HepG2 (cell line): ENCODE measurements around the gene GCN1. TPM values are rescaled to one million over a fixed set of nuclear protein-coding genes. Genes with fewer than 3 reads are reported as not detected.

Source experiments
- ATAC-seq: fragments of 200-7000 bp; cut with Tn5 transposase; 3 replicates; pipeline ENCODE4 v1.9.1; 2020; ENCODE audit warnings: mild to moderate bottlenecking, moderate library complexity
- BruUV-seq: library from RNA; stranded (reverse); fragments of 400-500 nt; replicated peaks from 2 replicates; lab custom pipeline; 2021; lab: Mats Ljungman, UMichigan
- CTCF ChIA-PET: fragments of 300-600 bp; formaldehyde crosslinking; extraction: SDS; loops from one replicate; lab custom pipeline; 2021; ENCODE audit warnings: low total read pairs, inconsistent platforms, low intra/inter-chr PET ratio; lab: Yijun Ruan, JAX
- POLR2A ChIA-PET: fragments of 350-600 bp; sonication (Branson Sonifier 250); formaldehyde crosslinking; loops from one replicate; lab custom pipeline; 2020; ENCODE audit warnings: antibody characterized with exemption, inconsistent platforms; lab: Yijun Ruan, JAX
- DNase-seq: peaks from one replicate; pipeline ENCODE4 v3.0.0-alpha.2; 2015; ENCODE audit warnings: low spot score
- FAIRE-seq: peaks from 3 replicates; lab custom pipeline; 2011; peaks lifted over from hg19 to GRCh38; lab: Jason Lieb, UNC
- H2AFZ ChIP-seq: one replicate; pipeline ENCODE4 v1.6.1; 2011; ENCODE audit warnings: low read length, inconsistent platforms
- H3K27ac ChIP-seq: fragments of 300-600 bp; 3 replicates; pipeline ENCODE4 v1.8.0; 2011; ENCODE audit warnings: mixed run types, mild to moderate bottlenecking, mixed read lengths, low read length, inconsistent platforms; ENCODE audit not compliant: insufficient read depth; ENCODE audit errors: extremely low read length
- H3K27me3 ChIP-seq, 2 experiments: fragments of 200-600 bp in 1 of 2; 2 replicates in 1 of 2; 3 replicates in 1 of 2; pipeline versions ENCODE4 v1.6.0 to v1.8.0; 2011; ENCODE audit warnings: low read length in 2 of 2, mild to moderate bottlenecking in 2 of 2, moderate library complexity in 2 of 2, inconsistent platforms in 1 of 2; ENCODE audit not compliant: insufficient read depth in 2 of 2, control insufficient read depth in 1 of 2
- H3K36me3 ChIP-seq, 2 experiments: fragments of 200-600 bp in 1 of 2; replicated peaks in 1 of 2; 2 replicates in 1 of 2; 3 replicates in 1 of 2; pipeline versions ENCODE4 v1.5.1 to v1.8.0; 2011; ENCODE audit warnings: low read length in 2 of 2, inconsistent platforms in 1 of 2; ENCODE audit not compliant: insufficient read depth in 2 of 2, control insufficient read depth in 1 of 2
- H3K4me1 ChIP-seq: 2 replicates; pipeline ENCODE4 v1.5.1; 2012; ENCODE audit warnings: low read length, inconsistent platforms; ENCODE audit not compliant: insufficient read depth
- H3K4me2 ChIP-seq: 2 replicates; pipeline ENCODE4 v1.6.0; 2011; ENCODE audit warnings: low read depth, low read length, inconsistent platforms
- H3K4me3 ChIP-seq, 3 experiments: fragments of 200-600 bp in 1 of 3; sonication (generic), shearing (Covaris generic) in 1 of 3; replicated peaks in 1 of 3; 2 replicates each; pipeline ENCODE4 v1.5.1; 2011 to 2016; ENCODE audit warnings: low read length in 3 of 3, inconsistent platforms in 2 of 3, low read depth in 2 of 3, mild to moderate bottlenecking in 2 of 3, control low read depth in 1 of 3, mixed read lengths in 1 of 3; ENCODE audit not compliant: insufficient read depth in 1 of 3
- H3K79me2 ChIP-seq: one replicate; pipeline ENCODE4 v1.6.1; 2011; ENCODE audit warnings: low read length, inconsistent platforms; ENCODE audit not compliant: insufficient read depth
- H3K9ac ChIP-seq: 2 replicates; pipeline ENCODE4 v1.6.0; 2011; ENCODE audit warnings: mild to moderate bottlenecking, low read depth, low read length, inconsistent platforms; ENCODE audit not compliant: insufficient read depth
- H3K9me3 ChIP-seq: 2 replicates; pipeline ENCODE4 v1.5.1; 2012; ENCODE audit warnings: mild to moderate bottlenecking, low read length
- H4K20me1 ChIP-seq: 2 replicates; pipeline ENCODE4 v1.6.0; 2011; ENCODE audit warnings: inconsistent platforms, mild to moderate bottlenecking, low read length, moderate library complexity; ENCODE audit not compliant: insufficient read depth
- AKNA ChIP-seq: sonication (generic); formaldehyde crosslinking; IDR thresholded peaks from 2 replicates; pipeline ENCODE4 v1.4.0; 2020; ENCODE audit warnings: missing genetic modification reagents, borderline replicate concordance
- RBM22 ChIP-seq: fragments of 200-400 bp; formaldehyde crosslinking; optimal IDR thresholded peaks from 2 replicates; pipeline ENCODE3; 2017; ENCODE audit warnings: mild to moderate bottlenecking, low read length, moderate library complexity
- ZNF619 ChIP-seq: sonication (generic); formaldehyde crosslinking; IDR thresholded peaks from 2 replicates; pipeline ENCODE4 v1.4.0; 2020; ENCODE audit warnings: mild to moderate bottlenecking, missing genetic modification reagents
- WGBS: methylation state at CpG from one replicate; pipeline ENCODE4 v1.1.6; 2017; ENCODE audit warnings: low lambda C conversion rate; 5-methylcytosine and 5-hydroxymethylcytosine counted together
- in situ Hi-C: cut with HindIII; loops from 2 replicates; pipeline ENCODE4 v1.10.0; 2017; ENCODE audit warnings: low pct_unique_long_range_greater_than_20kb; ENCODE audit not compliant: extremely low pct_ligation_motif_present
- intact Hi-C: fragments of 100-400 bp; cut with micrococcal nuclease; formaldehyde crosslinking; loops from one replicate; pipeline ENCODE4 v1.10.0; 2022; ENCODE audit not compliant: unreplicated experiment
- polyA plus RNA-seq, 8 experiments: library from polyadenylated mRNA; depleted of rRNA in 3 of 8; stranded (reverse) in 7 of 8; unstranded in 1 of 8; fragments of >200 nt; fragmentation: Illumina TruSeq in 4 of 8; extraction: Trizol in 4 of 8; gene quantifications; 2 replicates each; pipeline versions ENCODE4 v1.2.1 to v1.2.3, GENCODE V29; 2011 to 2016; ENCODE audit warnings: low read depth in 4 of 8, missing spikeins in 1 of 8, mixed read lengths in 1 of 8; ENCODE audit not compliant: insufficient read depth in 1 of 8
- total RNA-seq, 5 experiments: library from RNA; depleted of rRNA; stranded (reverse); fragments of >200 nt; fragmentation: Illumina TruSeq; extraction: Trizol; gene quantifications; 2 replicates each; pipeline ENCODE4 v1.2.3, GENCODE V29; 2016; ENCODE audit warnings: low read depth in 1 of 5

The GCN1 gene
- total and polyA plus RNA-seq, 2 of the 13 experiments (the other 11 are each of a cell fraction or from before 2014, with no cell fraction given) = 58.2 to 83.0 TPM

- TF ChIP-seq AKNA (CRISPR knock-in tag) = no peak
- TF ChIP-seq, all 625 proteins: peak for 0
Measured at GRCh38 chr12:120100630-120101029, 93.9 kb downstream of the GCN1 start (continued).

GRCh38 chr12:120099738-120100137, 94.8 kb downstream of the GCN1 start:
- H3K27me3 ChIP-seq = no peaks in the 10 kb centered on the region
- TF ChIP-seq RBM22 (peak; percentile 66), ZNF619 (CRISPR knock-in tag) (no peak)
- TF ChIP-seq, all 625 proteins: peak for 1
- BruUV-seq = no TSS peak
- Histone ChIP-seq H4K20me1 (peaks cover 4% of the 10 kb centered on the region; the same call in 1 of the 2 replicates), H3K4me2 (no peak overlapping the region), H3K27ac (no peak overlapping the region), H2AFZ (no peak overlapping the region), H3K4me3 (no peak overlapping the region), H3K36me3 (peaks cover 30 to 65% of the 10 kb centered on the region in 2 experiments; a peak in 4 of 5 replicates), H3K9ac (no peak overlapping the region), H3K4me1 (no peaks in the 10 kb centered on the region), H3K9me3 (no peaks in the 10 kb centered on the region), H3K79me2 (peaks cover 13% of the 10 kb centered on the region)
- 100% methylated on average over 5 of the region's 11 CpGs for WGBS
- DNase-seq (no peak), FAIRE-seq (no peak), ATAC-seq (no peak)
- ChIA-PET POLR2A (no interaction called here), CTCF (no interaction called here)
- intact Hi-C loops = no loop called here
- in situ Hi-C loops = no loop called here
